Measurements from ENCODE around the gene SPECC1L.

DNA sequence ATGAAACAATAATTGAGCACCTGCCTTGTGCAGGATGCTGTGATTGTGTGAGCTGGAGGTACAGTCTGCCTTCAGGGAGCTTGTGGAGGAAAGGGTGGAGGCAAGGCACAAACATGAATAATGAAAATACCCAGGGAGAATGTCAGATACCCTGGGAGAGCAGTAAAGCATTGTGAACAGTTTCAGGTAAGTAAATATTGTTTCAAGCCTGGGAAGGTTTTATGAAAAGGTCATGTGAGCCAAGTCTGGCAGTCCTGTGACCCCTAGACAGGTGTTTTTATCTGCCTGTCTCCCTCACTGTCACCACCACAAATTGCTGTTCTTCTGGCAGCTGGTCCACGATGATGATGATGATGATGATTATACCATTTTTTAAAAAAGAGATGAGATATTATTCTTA is 32.0 kb downstream of the SPECC1L start:
- TF ChIP-seq, protein P1, sequence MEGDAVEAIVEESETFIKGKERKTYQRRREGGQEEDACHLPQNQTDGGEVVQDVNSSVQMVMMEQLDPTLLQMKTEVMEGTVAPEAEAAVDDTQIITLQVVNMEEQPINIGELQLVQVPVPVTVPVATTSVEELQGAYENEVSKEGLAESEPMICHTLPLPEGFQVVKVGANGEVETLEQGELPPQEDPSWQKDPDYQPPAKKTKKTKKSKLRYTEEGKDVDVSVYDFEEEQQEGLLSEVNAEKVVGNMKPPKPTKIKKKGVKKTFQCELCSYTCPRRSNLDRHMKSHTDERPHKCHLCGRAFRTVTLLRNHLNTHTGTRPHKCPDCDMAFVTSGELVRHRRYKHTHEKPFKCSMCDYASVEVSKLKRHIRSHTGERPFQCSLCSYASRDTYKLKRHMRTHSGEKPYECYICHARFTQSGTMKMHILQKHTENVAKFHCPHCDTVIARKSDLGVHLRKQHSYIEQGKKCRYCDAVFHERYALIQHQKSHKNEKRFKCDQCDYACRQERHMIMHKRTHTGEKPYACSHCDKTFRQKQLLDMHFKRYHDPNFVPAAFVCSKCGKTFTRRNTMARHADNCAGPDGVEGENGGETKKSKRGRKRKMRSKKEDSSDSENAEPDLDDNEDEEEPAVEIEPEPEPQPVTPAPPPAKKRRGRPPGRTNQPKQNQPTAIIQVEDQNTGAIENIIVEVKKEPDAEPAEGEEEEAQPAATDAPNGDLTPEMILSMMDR (IDR thresholded peaks at IDR 0.05) = no peak
- TF ChIP-seq POLR2A (IDR thresholded peaks at IDR 0.05) = no peak
